Neutrophil (primary cell): ENCODE results near the gene WDR62.
A peak's percentile ranks its signal among the peaks of the same experiment; 100 is the strongest.

Experiments
- H3K27ac ChIP-seq: fragments of 200-600 bp; sonication (generic); 2 replicates; pipeline ENCODE4 v1.5.1; 2016; ENCODE audit warnings: mild to moderate bottlenecking, moderate library complexity
- H3K27me3 ChIP-seq: fragments of 200-600 bp; sonication (generic); 2 replicates; pipeline ENCODE4 v1.6.0; 2016; ENCODE audit warnings: mild to moderate bottlenecking
- H3K36me3 ChIP-seq: fragments of 200-600 bp; sonication (generic); 2 replicates; pipeline ENCODE4 v1.5.1; 2017
- H3K4me1 ChIP-seq, 2 experiments: fragments of 200-600 bp in 1 of 2; sonication (generic) in 1 of 2; 1 replicate in 1 of 2; 2 replicates in 1 of 2; pipeline versions ENCODE4 v1.5.1 to v1.6.1; 2013 to 2016; ENCODE audit warnings: low read depth in 1 of 2, low read length in 1 of 2, mild to moderate bottlenecking in 1 of 2, moderate library complexity in 1 of 2; ENCODE audit not compliant: control insufficient read depth in 1 of 2, insufficient read depth in 1 of 2
- H3K4me3 ChIP-seq, 2 experiments: fragments of 200-600 bp in 1 of 2; sonication (generic) in 1 of 2; 1 replicate in 1 of 2; 2 replicates in 1 of 2; pipeline ENCODE4 v1.5.1; 2013 to 2016; ENCODE audit warnings: low read depth in 1 of 2, low read length in 1 of 2, mild to moderate bottlenecking in 1 of 2, moderate library complexity in 1 of 2
- H3K9me3 ChIP-seq: fragments of 200-600 bp; sonication (generic); 2 replicates; pipeline ENCODE4 v1.5.1; 2016
- TF ChIP-seq, protein P1 (sequence below): fragments of 200-600 bp; sonication (generic); IDR thresholded peaks from 2 replicates; pipeline ENCODE4 v1.5.1; 2016; ENCODE audit warnings: antibody characterized with exemption

Gene WDR62

DNA sequence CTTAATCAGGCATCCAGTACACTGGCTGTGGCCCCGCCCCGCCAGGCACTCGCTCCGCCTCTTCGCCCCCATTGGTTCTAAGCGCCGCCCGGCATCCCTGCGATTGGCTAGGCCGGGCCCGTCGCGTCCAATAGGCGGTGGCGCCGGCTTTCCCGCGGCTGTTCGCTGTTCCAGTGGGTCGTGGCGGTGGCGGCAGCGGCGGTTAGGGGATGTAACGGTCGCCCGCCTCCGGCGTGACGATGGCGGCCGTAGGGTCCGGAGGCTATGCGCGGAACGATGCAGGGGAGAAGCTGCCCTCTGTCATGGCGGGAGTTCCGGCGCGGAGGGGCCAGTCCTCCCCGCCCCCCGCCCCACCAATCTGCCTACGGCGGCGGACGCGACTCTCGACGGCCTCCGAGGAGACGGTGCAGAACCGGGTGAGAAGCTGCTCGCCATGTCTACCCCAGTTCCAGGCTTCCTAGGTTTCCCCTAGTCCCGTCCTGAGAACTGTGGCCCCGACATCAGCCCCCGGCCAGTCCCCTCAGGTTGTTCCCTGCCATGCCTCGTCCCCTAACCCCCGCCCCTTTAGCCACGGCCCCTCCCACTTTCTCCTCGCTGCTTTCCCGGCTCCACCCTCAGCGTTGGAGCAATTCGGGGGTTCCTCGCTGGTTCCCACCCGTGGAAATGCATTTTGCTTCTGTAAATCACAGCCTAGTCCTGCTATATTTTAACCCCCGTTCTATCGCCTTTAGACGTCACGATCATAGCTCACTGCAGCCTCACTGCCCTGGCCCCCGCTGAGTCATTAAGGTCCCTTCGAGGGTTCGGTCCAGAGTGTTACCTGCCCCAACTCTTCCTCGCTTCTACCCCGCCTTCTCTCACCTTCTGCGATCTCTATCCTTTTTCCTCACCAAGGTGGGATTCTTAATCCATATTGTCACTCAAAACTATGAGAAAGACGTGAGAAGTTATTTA, at the start of gene WDR62:
Gene WDR62, plus strand, starts transcription at position 165 of the 954 bp plus-strand sequence. Its CDS starts 75 bp downstream, at position 240.
- Histone ChIP-seq H3K4me1 (peaks cover 21 to 22% of the 10 kb centered on the region in 2 experiments), H3K36me3 (peaks cover 11% of the 10 kb centered on the region), H3K27ac (peak within 1 kb of the TSS; percentile 97), H3K27me3 (no peaks in the 10 kb centered on the region), H3K4me3 (peak within 1 kb of the TSS; percentile 89 to 98), H3K9me3 (no peaks in the 10 kb centered on the region)
- TF ChIP-seq, protein P1, sequence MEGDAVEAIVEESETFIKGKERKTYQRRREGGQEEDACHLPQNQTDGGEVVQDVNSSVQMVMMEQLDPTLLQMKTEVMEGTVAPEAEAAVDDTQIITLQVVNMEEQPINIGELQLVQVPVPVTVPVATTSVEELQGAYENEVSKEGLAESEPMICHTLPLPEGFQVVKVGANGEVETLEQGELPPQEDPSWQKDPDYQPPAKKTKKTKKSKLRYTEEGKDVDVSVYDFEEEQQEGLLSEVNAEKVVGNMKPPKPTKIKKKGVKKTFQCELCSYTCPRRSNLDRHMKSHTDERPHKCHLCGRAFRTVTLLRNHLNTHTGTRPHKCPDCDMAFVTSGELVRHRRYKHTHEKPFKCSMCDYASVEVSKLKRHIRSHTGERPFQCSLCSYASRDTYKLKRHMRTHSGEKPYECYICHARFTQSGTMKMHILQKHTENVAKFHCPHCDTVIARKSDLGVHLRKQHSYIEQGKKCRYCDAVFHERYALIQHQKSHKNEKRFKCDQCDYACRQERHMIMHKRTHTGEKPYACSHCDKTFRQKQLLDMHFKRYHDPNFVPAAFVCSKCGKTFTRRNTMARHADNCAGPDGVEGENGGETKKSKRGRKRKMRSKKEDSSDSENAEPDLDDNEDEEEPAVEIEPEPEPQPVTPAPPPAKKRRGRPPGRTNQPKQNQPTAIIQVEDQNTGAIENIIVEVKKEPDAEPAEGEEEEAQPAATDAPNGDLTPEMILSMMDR, result peak; percentile 10

DNA sequence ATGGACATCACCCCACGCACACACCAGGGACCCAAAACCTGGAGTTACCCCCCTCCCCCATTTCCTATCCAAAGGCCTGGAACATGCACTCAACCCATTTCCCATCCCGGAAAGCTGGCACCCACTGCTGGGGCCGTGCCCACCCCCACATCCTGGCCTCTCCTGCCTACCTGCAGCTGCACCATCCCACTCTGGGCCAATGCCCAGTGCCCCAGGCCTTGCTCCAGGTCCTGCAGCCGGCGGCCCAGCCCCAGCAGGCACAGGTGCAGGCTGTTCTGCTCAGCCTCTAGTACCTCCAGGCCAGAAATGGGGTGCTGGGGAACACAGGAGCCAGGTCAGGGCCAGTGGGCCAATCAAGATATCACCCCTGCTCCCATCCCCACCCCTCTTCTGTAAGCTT, 47.7 kb upstream of the WDR62 start:
- Histone ChIP-seq H3K9me3 (no peaks in the 10 kb centered on the region), H3K27me3 (peaks cover 27% of the 10 kb centered on the region), H3K4me1 (peaks cover 0 to 6% of the 10 kb centered on the region in 2 experiments), H3K4me3 (no peak overlapping the region), H3K27ac (no peak overlapping the region), H3K36me3 (peaks cover 11% of the 10 kb centered on the region)
- TF ChIP-seq, protein P1, result no peak

DNA sequence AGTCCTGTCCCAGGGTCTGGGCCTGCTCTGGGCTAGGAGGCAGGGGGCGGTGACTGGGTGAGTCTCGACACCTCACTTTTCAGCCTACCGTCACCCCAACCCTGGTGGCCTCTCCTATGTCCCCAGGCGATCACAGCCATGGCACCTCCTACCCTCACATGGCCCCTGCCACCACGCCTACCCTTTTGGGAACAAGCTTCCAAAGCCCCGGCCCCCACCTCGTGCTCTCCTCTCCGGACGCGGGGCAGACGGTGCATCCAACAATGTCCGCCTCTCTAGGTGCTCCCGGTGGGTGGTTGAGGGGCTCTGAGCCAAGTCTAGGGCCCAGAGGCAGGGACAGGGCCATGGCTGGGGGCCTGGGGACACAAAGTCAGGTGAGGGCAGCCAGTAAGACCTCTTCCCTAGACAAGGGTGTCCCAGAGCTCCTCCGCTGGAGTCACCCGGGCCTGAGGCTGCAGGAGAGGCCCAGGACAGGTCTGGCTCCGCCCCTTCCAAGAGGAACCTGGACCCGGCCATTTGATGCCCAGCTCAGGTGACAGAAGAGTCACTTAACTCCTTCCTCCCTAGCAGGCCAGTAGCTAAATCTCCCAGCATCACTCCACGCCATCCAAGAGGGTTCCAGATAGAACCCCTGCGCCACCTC, 46.2 kb upstream of the WDR62 start, which contains the start of gene SYNE4:
Gene SYNE4, minus strand, starts transcription at position 478 of the 643 bp plus-strand sequence. Its CDS starts 132 bp downstream, at position 346.
- Histone ChIP-seq H3K36me3 (peaks cover 11% of the 10 kb centered on the region), H3K4me3 (no peak within 1 kb of the TSS), H3K4me1 (peaks cover 5 to 12% of the 10 kb centered on the region in 2 experiments), H3K27me3 (peaks cover 27% of the 10 kb centered on the region), H3K27ac (no peak within 1 kb of the TSS), H3K9me3 (no peaks in the 10 kb centered on the region)
- TF ChIP-seq, protein P1, result no peak

DNA sequence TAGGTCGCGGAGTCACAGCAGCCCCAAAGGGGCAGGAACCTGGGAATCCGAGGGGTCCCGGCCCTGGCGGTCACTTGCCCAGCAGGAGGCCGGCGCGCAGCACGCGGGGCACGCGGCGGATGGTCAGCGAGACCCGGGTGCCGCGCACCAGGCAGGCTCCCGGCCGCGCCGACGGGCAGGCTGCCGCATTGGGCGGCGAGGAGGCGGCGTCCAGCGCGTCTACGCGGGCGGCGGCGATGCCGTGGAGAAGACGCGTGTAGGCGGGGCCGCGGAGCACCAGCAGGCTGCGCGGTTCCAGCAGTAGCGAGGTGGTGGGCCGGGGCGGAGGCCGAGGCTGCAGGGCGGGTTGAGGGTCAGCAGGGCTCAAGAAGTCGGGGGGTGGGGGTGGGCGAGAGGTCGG, 45.5 kb upstream of the WDR62 start:
- H3K9me3 ChIP-seq, result no peaks in the 10 kb centered on the region
- H3K36me3 ChIP-seq, result peaks cover 11% of the 10 kb centered on the region
- peaks cover 27% of the 10 kb centered on the region for H3K27me3 ChIP-seq
- TF ChIP-seq, protein P1, result no peak
- no peak overlapping the region for H3K27ac ChIP-seq
- H3K4me1 ChIP-seq, result peaks cover 10 to 16% of the 10 kb centered on the region in 2 experiments
- H3K4me3 ChIP-seq, result no peak overlapping the region

DNA sequence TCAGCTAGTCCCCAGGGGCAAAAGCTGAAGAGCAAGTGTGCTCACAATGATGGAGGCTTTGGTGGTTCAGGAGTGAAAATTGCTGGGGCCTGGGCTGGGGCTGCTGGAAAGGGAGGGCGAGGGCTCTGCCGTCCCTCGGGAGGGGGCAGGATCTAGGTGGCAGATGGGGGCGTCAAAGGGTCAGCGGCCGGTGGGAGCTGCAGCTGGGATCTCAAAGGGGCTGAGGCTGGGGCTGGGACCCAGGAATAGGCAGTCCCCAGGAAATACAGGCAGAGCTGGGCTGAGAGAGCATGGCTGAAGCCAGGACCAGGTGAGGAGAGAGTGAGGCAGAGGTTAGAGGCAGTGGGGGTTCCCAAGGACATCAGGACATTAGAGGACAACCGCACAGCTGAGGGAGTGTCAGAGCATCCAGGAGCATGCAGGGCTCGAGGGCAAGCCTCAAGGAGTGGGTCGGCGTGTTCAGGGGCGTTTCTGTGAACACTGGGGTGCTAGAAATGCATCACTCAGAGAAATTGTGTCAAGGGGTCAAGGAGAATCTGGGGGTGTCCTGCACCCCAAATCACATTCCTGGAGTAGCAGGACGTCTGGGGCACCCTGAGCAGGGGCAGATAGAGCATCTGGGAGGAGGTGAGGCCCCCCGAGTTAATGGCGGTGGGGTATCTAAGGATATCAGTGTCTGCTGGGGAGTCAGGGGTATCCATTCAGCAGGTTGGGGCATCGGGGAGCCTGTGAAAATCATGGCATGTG, 44.9 kb upstream of the WDR62 start:
- TF ChIP-seq, protein P1, result no peak
- Histone ChIP-seq H3K4me1 (peaks cover 14 to 19% of the 10 kb centered on the region in 2 experiments), H3K4me3 (no peak overlapping the region), H3K27me3 (peaks cover 27% of the 10 kb centered on the region), H3K36me3 (peaks cover 11% of the 10 kb centered on the region), H3K9me3 (no peaks in the 10 kb centered on the region), H3K27ac (no peak overlapping the region)
